PFSK-1 (cell line): Measurements from ENCODE around the gene ITGB3BP.

Source experiments
- FOXP2 ChIP-seq: optimal IDR thresholded peaks from 2 replicates; pipeline ENCODE3; 2011; ENCODE audit warnings: borderline replicate concordance, control low read depth, inconsistent platforms; ENCODE audit not compliant: insufficient read depth; ENCODE audit errors: extremely low read length, extremely low read depth
- POLR2AphosphoS5 ChIP-seq: IDR thresholded peaks from 2 replicates; pipeline ENCODE4 v1.6.1; 2012; ENCODE audit warnings: low read depth, mild to moderate bottlenecking, control low read depth, low read length, moderate library complexity
- SIN3A ChIP-seq: IDR thresholded peaks from 2 replicates; pipeline ENCODE4 v1.6.1; 2012; ENCODE audit warnings: mild to moderate bottlenecking, low read length, moderate library complexity, borderline replicate concordance; ENCODE audit not compliant: insufficient read depth
- TAF1 ChIP-seq: IDR thresholded peaks from 2 replicates; pipeline ENCODE4 v1.6.1; 2012; ENCODE audit warnings: low read length, control low read depth, borderline replicate concordance; ENCODE audit not compliant: insufficient read depth
- TF ChIP-seq, protein P1 (sequence below), 2 experiments: IDR thresholded peaks; 2 replicates each; pipeline versions ENCODE4 v1.6.1 to v1.8.0; 2011 to 2012; ENCODE audit warnings: low read depth in 2 of 2, low read length in 2 of 2, control low read depth in 1 of 2, inconsistent platforms in 1 of 2, mild to moderate bottlenecking in 1 of 2, moderate library complexity in 1 of 2; ENCODE audit not compliant: insufficient read depth in 1 of 2

Gene ITGB3BP

DNA sequence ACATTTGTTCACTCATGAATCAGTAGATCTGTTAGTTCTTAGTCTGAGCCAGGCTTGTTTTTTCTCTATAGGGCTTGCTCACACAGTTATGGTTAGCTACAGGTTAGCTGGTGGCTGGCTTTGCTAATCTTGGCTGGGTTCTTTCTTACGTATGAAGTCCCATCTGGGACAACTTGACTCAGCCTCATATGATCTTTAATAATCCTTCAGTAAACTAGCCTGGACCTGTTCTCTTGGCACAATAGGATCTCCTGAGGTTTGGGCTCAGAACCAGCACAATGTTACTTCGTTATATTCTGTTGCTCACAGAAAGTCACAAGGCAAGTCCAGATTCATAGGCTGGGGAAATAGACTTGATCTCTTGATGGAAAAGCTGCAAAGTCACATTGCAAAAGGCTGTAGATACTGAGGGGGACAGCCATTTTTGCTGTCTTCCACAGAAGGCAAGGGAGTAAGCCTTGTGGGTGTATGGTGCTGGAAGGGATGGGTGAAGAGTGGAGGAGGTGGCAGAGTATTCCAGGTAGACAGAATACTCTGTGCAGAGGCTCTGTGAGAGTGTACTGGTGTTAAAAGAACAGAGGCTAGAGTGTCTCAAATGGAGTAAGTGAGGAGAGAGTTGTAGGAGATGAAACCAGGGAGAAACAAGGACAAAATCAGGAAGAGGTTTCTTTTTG lies 24.7 kb upstream of the ITGB3BP start:
- no peak for TF ChIP-seq SIN3A
- no peak for TF ChIP-seq TAF1
- TF ChIP-seq POLR2AphosphoS5 = no peak
- no peak for TF ChIP-seq FOXP2
- TF ChIP-seq, protein P1, sequence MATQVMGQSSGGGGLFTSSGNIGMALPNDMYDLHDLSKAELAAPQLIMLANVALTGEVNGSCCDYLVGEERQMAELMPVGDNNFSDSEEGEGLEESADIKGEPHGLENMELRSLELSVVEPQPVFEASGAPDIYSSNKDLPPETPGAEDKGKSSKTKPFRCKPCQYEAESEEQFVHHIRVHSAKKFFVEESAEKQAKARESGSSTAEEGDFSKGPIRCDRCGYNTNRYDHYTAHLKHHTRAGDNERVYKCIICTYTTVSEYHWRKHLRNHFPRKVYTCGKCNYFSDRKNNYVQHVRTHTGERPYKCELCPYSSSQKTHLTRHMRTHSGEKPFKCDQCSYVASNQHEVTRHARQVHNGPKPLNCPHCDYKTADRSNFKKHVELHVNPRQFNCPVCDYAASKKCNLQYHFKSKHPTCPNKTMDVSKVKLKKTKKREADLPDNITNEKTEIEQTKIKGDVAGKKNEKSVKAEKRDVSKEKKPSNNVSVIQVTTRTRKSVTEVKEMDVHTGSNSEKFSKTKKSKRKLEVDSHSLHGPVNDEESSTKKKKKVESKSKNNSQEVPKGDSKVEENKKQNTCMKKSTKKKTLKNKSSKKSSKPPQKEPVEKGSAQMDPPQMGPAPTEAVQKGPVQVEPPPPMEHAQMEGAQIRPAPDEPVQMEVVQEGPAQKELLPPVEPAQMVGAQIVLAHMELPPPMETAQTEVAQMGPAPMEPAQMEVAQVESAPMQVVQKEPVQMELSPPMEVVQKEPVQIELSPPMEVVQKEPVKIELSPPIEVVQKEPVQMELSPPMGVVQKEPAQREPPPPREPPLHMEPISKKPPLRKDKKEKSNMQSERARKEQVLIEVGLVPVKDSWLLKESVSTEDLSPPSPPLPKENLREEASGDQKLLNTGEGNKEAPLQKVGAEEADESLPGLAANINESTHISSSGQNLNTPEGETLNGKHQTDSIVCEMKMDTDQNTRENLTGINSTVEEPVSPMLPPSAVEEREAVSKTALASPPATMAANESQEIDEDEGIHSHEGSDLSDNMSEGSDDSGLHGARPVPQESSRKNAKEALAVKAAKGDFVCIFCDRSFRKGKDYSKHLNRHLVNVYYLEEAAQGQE (IDR thresholded peaks at IDR 0.05; ENCODE audit: insufficient read depth in 1 of 2, low read depth in 2 of 2, low read length in 2 of 2) = no peak

GRCh38 chr1:63545780-63546179 lies 22.8 kb upstream of the ITGB3BP start:
- no peak for TF ChIP-seq POLR2AphosphoS5
- no peak for TF ChIP-seq TAF1
- TF ChIP-seq SIN3A = no peak
- no peak for TF ChIP-seq FOXP2
- TF ChIP-seq, protein P1 (IDR thresholded peaks at IDR 0.05; ENCODE audit: insufficient read depth in 1 of 2, low read depth in 2 of 2, low read length in 2 of 2) = no peak

GRCh38 chr1:63537940-63538339 lies 14.9 kb upstream of the ITGB3BP start:
- TF ChIP-seq FOXP2 = no peak
- no peak for TF ChIP-seq SIN3A
- no peak for TF ChIP-seq TAF1
- no peak for TF ChIP-seq POLR2AphosphoS5
- TF ChIP-seq, protein P1 (IDR thresholded peaks at IDR 0.05; ENCODE audit: insufficient read depth in 1 of 2, low read depth in 2 of 2, low read length in 2 of 2) = no peak

DNA sequence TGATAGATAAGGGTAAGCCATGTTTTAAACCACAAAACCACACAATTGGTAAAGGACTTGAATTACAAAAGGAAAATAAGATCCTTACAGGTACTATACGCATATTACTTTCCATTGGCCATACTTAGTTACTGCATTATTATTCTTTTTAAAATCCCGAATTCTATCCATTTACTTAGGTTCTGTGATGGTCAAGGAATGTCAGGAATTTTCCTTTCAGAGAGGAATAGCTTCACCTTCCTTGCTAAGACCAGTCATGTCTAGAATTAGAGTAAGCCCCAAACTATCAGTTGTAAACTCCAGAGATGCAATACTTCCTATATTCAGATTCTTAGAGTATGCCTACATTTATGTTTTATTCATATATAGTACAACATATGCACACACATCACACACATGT lies 14.0 kb upstream of the ITGB3BP start:
- TF ChIP-seq POLR2AphosphoS5 (no peak), TAF1 (no peak), SIN3A (no peak), FOXP2 (no peak)
- TF ChIP-seq, protein P1 (IDR thresholded peaks at IDR 0.05; ENCODE audit: insufficient read depth in 1 of 2, low read depth in 2 of 2, low read length in 2 of 2) = no peak
